Measurements from ENCODE around the gene GNB1L. TPM values are rescaled to one million over a fixed set of nuclear protein-coding genes. Genes with fewer than 3 reads are reported as not detected.

The GNB1L gene
- total RNA-seq, 1 donor, result 4.0 TPM

GRCh38 chr22:19753996-19754700 is 100.5 kb downstream of the GNB1L start:
- DNase-seq (ENCODE audit: insufficient read length, low spot score, missing footprints), result no peak
- H3K4me2 ChIP-seq (ENCODE audit: insufficient read depth, low read length), result no peak overlapping the region
- H4K20me1 ChIP-seq (ENCODE audit: insufficient read depth, low read length), result no peaks in the 10 kb centered on the region
- H3K9me3 ChIP-seq (ENCODE audit: low read depth, low read length), result no peaks in the 10 kb centered on the region
- no peak overlapping the region for H3K4me3 ChIP-seq (ENCODE audit: insufficient read depth, low read length)
- H3K27me3 ChIP-seq (ENCODE audit: insufficient read depth, low read length), result peaks cover 65% of the 10 kb centered on the region
- H3K79me2 ChIP-seq (ENCODE audit: insufficient read depth, low read length), result no peaks in the 10 kb centered on the region
- no peaks in the 10 kb centered on the region for H3K36me3 ChIP-seq (ENCODE audit: insufficient read depth, low read length)
- H3K4me1 ChIP-seq (ENCODE audit: insufficient read depth, low read length), result no peaks in the 10 kb centered on the region
- no peak for TF ChIP-seq CTCF (IDR thresholded peaks at IDR 0.05; ENCODE audit: extremely low read depth, low read depth, low read length)
- H3K27ac ChIP-seq (ENCODE audit: low read depth, low read length), result no peak overlapping the region
- H2AFZ ChIP-seq (ENCODE audit: low read length), result no peak overlapping the region

GRCh38 chr22:19753090-19753842 is 101.4 kb downstream of the GNB1L start:
- TF ChIP-seq CTCF (IDR thresholded peaks at IDR 0.05; ENCODE audit: extremely low read depth, low read depth, low read length), result no peak
- no peaks in the 10 kb centered on the region for H3K79me2 ChIP-seq (ENCODE audit: insufficient read depth, low read length)
- H3K4me3 ChIP-seq (ENCODE audit: insufficient read depth, low read length), result no peak overlapping the region
- H3K4me1 ChIP-seq (ENCODE audit: insufficient read depth, low read length), result no peaks in the 10 kb centered on the region
- no peaks in the 10 kb centered on the region for H4K20me1 ChIP-seq (ENCODE audit: insufficient read depth, low read length)
- H2AFZ ChIP-seq (ENCODE audit: low read length), result no peak overlapping the region
- DNase-seq (ENCODE audit: insufficient read length, low spot score, missing footprints), result no peak
- no peak overlapping the region for H3K4me2 ChIP-seq (ENCODE audit: insufficient read depth, low read length)
- H3K27me3 ChIP-seq (ENCODE audit: insufficient read depth, low read length), result peaks cover 60% of the 10 kb centered on the region
- no peaks in the 10 kb centered on the region for H3K9me3 ChIP-seq (ENCODE audit: low read depth, low read length)
- no peaks in the 10 kb centered on the region for H3K36me3 ChIP-seq (ENCODE audit: insufficient read depth, low read length)
- no peak overlapping the region for H3K27ac ChIP-seq (ENCODE audit: low read depth, low read length)

GRCh38 chr22:19751497-19752245 is 103.0 kb downstream of the GNB1L start:
- Histone ChIP-seq H2AFZ (ENCODE audit: low read length) (no peak overlapping the region), H3K36me3 (ENCODE audit: insufficient read depth, low read length) (no peaks in the 10 kb centered on the region), H4K20me1 (ENCODE audit: insufficient read depth, low read length) (no peaks in the 10 kb centered on the region), H3K27ac (ENCODE audit: low read depth, low read length) (no peak overlapping the region), H3K4me3 (ENCODE audit: insufficient read depth, low read length) (no peak overlapping the region), H3K4me1 (ENCODE audit: insufficient read depth, low read length) (no peaks in the 10 kb centered on the region), H3K9me3 (ENCODE audit: low read depth, low read length) (no peaks in the 10 kb centered on the region), H3K27me3 (ENCODE audit: insufficient read depth, low read length) (peaks cover 46% of the 10 kb centered on the region), H3K79me2 (ENCODE audit: insufficient read depth, low read length) (no peaks in the 10 kb centered on the region), H3K4me2 (ENCODE audit: insufficient read depth, low read length) (no peak overlapping the region)
- DNase-seq (ENCODE audit: insufficient read length, low spot score, missing footprints), result no peak
- TF ChIP-seq CTCF (IDR thresholded peaks at IDR 0.05; ENCODE audit: extremely low read depth, low read depth, low read length), result no peak
